ENCODE results near the gene PRRT2. TPM values are rescaled to one million over a fixed set of nuclear protein-coding genes. Genes with fewer than 3 reads are reported as not detected.

The PRRT2 gene
- total and polyA plus RNA-seq, 2 experiments from 2014 or later, result 13.3 to 16.6 TPM

GRCh38 chr16:29858149-29858849, 46.3 kb downstream of the PRRT2 start:
- H2AFZ ChIP-seq, result no peak overlapping the region
- no peaks in the 10 kb centered on the region for H3K27me3 ChIP-seq (ENCODE audit: insufficient read depth)
- H3K36me3 ChIP-seq (ENCODE audit: insufficient read depth), result peaks cover 4% of the 10 kb centered on the region; the same call in 1 of the 2 replicates
- no peak overlapping the region for H3K4me2 ChIP-seq
- H3F3A ChIP-seq (replicated peaks; ENCODE audit: low read depth), result 0 out of 2 replicates have a peak, but pooled peaks cover 3% of the 10 kb centered on the region
- Mint-ChIP-seq H3K4me1 (peaks cover 13% of the 10 kb centered on the region), H3K27ac (no peak overlapping the region), H3K9me3 (no peaks in the 10 kb centered on the region), H3K36me3 (ENCODE audit: low read depth) (peaks cover 25% of the 10 kb centered on the region), H3K27me3 (ENCODE audit: insufficient read depth, low read depth, poor library complexity) (peaks cover 21% of the 10 kb centered on the region), H3K4me3 (no peak overlapping the region; the same call in 2 of the 3 replicates)
- no peak overlapping the region for H3K4me3 ChIP-seq
- peaks cover 13% of the 10 kb centered on the region for H3K79me2 ChIP-seq (replicated peaks; ENCODE audit: insufficient read depth)
- no peaks in the 10 kb centered on the region; the same call in 1 of the 2 replicates for H4K20me1 ChIP-seq (replicated peaks; ENCODE audit: insufficient read depth)
- H3K9me2 ChIP-seq (ENCODE audit: insufficient read depth), result no peaks in the 10 kb centered on the region
- peaks cover 5% of the 10 kb centered on the region for H3K4me1 ChIP-seq (ENCODE audit: insufficient read depth)
- ATAC-seq, result no peak
- TF ChIP-seq POLR2AphosphoS5 (IDR thresholded peaks at IDR 0.05; ENCODE audit: low read depth) (no peak), REST (IDR thresholded peaks at IDR 0.05; ENCODE audit: unreplicated experiment) (no peak), STAT1 (IDR thresholded peaks at IDR 0.05; ENCODE audit: unreplicated experiment) (no peak), CREB1 (CRISPR knock-in tag; IDR thresholded peaks at IDR 0.05; ENCODE audit: low read depth) (no peak), ZNF462 (CRISPR knock-in tag; IDR thresholded peaks at IDR 0.05) (no peak), JUNB (IDR thresholded peaks at IDR 0.05; ENCODE audit: unreplicated experiment) (no peak), EZH2phosphoT487 (IDR thresholded peaks at IDR 0.05; ENCODE audit: unreplicated experiment) (no peak)
- DNase-seq (ENCODE audit: low spot score), result no peak
- no peak overlapping the region for H3K27ac ChIP-seq (ENCODE audit: low read depth)

Measured in GM23338 (cell line).